Aorta (tissue), 5 donors: ENCODE measurements around the gene EPS15. TPM values are rescaled to one million over a fixed set of nuclear protein-coding genes. Genes with fewer than 3 reads are reported as not detected.

ENCODE experiments used
- ATAC-seq: fragments of 200-7000 bp; cut with Tn5 transposase; one replicate; pipeline ENCODE4 v1.9.1; 2022; ENCODE audit warnings: moderate library complexity; ENCODE audit not compliant: low FRiP score
- DNase-seq, 2 donors: peaks; one replicate each; pipeline ENCODE4 v3.0.0-alpha.2; 2020
- H3K27ac ChIP-seq, 2 donors: one replicate each; pipeline ENCODE4 v1.5.1; 2013; ENCODE audit warnings: low read length in 2 of 2, mild to moderate bottlenecking in 2 of 2, moderate library complexity in 2 of 2, control low read depth in 1 of 2, inconsistent platforms in 1 of 2, low read depth in 1 of 2
- H3K27me3 ChIP-seq, 2 donors: one replicate each; pipeline ENCODE4 v1.6.1; 2013; ENCODE audit warnings: control low read depth in 1 of 2, low read length in 1 of 2, mild to moderate bottlenecking in 1 of 2, moderate library complexity in 1 of 2; ENCODE audit not compliant: insufficient read depth in 2 of 2, control insufficient read depth in 1 of 2
- H3K36me3 ChIP-seq, 2 donors: one replicate each; pipeline ENCODE4 v1.6.1; 2013; ENCODE audit warnings: control low read depth in 1 of 2, low read length in 1 of 2, mild to moderate bottlenecking in 1 of 2; ENCODE audit not compliant: insufficient read depth in 2 of 2, control insufficient read depth in 1 of 2
- H3K4me1 ChIP-seq, 2 donors: one replicate each; pipeline ENCODE4 v1.6.1; 2013; ENCODE audit warnings: low read length in 2 of 2, control low read depth in 1 of 2, mild to moderate bottlenecking in 1 of 2, moderate library complexity in 1 of 2; ENCODE audit not compliant: insufficient read depth in 2 of 2, control insufficient read depth in 1 of 2
- H3K4me3 ChIP-seq, 2 donors: one replicate each; pipeline ENCODE4 v1.5.1; 2013; ENCODE audit warnings: low read length in 2 of 2, control low read depth in 1 of 2, mild to moderate bottlenecking in 1 of 2
- H3K9me3 ChIP-seq: one replicate; pipeline ENCODE4 v1.6.1; 2013; ENCODE audit warnings: mild to moderate bottlenecking, low read length; ENCODE audit not compliant: control insufficient read depth
- WGBS, 2 donors: extraction: QIAGEN DNeasy Blood & Tissue Kit; methylation state at CpG; one replicate each; pipeline ENCODE4 v1.1.7; 2013; 5-methylcytosine and 5-hydroxymethylcytosine counted together
- intact Hi-C, 2 donors: fragments of 100-400 bp; cut with DNase I; formaldehyde crosslinking; loops; one replicate each; pipeline versions ENCODE4 v1.14.2 to v1.15.0; 2022
- polyA plus RNA-seq, 2 donors: library from polyadenylated mRNA; stranded (reverse); fragments of 200-250 nt; gene quantifications; one replicate each; pipeline ENCODE4 v1.2.3, GENCODE V29; 2013
- total RNA-seq, 2 donors: library from RNA; stranded (reverse); fragmentation: NEBNext Ultra II Directional; extraction: Animal tissue kit (Norgen Biotek cat#: 25700); gene quantifications; one replicate each; pipeline ENCODE4 v1.2.1, GENCODE V29; 2021
- donor health status: healthy with polysubstance abuse.
- donor health status: Bipolar disorder and iron deficiency.
- donor health status: DM: no; HTN: no; CAD: no.
- donor health status: DM: no; HTN: no; CAD: no.
- donor health status: DM: yes; HTN: yes; CAD: no.

The EPS15 gene
- total and polyA plus RNA-seq, 4 donors, result 24.8 to 121 (median 69.9) TPM

- Histone ChIP-seq H3K4me1 (no peaks in the 10 kb centered on the region), H3K9me3 (no peaks in the 10 kb centered on the region), H3K4me3 (no peak overlapping the region), H3K27ac (no peak overlapping the region), H3K36me3 (no peaks in the 10 kb centered on the region), H3K27me3 (no peaks in the 10 kb centered on the region)
- WGBS, 2 donors, result 5 to 6% methylated on average over 36 to 60 of the region's 60 CpGs
- peak; percentile 5 for ATAC-seq
- intact Hi-C loops, result no loop called here
- no peak for DNase-seq
These were observed 174.3 kb downstream of the EPS15 start for GRCh38 chr1:51344602-51345299.

GRCh38 chr1:51344276-51344601 lies 174.8 kb downstream of the EPS15 start:
- intact Hi-C loops, result no loop called here
- no peaks in the 10 kb centered on the region for H3K4me1 ChIP-seq
- H3K27ac ChIP-seq, result no peak overlapping the region
- DNase-seq, result no peak
- H3K4me3 ChIP-seq, result no peak overlapping the region
- no peaks in the 10 kb centered on the region for H3K9me3 ChIP-seq
- ATAC-seq, result no peak
- WGBS, 2 donors, result 65% methylated on average over 7 of the region's 7 CpGs
- no peaks in the 10 kb centered on the region for H3K36me3 ChIP-seq
- no peaks in the 10 kb centered on the region for H3K27me3 ChIP-seq

DNA sequence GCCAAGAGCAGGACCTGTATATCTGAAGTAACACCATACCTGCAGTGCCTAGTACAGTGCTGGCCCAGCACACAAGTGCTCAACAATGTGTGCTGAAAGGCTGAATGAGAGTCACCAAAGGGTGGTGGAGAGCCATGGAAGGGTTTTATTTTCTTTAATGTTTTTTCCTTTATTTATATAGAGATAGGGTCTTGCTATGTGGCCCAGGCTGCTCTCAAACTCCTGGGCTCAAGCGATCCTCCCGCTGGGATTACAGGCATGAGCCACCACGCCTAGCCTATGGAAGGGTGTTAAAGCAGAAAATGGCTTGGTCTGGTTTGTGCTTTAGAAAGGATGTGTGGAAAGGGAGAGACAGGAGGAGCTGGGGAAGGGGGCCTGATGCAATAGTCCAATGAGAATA lies 175.4 kb downstream of the EPS15 start:
- Histone ChIP-seq H3K4me3 (no peak overlapping the region), H3K4me1 (no peaks in the 10 kb centered on the region), H3K9me3 (no peaks in the 10 kb centered on the region), H3K36me3 (no peaks in the 10 kb centered on the region), H3K27me3 (no peaks in the 10 kb centered on the region), H3K27ac (no peak overlapping the region)
- 51 to 68% methylated on average over 3 of the region's 3 CpGs for WGBS, 2 donors
- intact Hi-C loops, result no loop called here
- ATAC-seq (no peak), DNase-seq (no peak)

DNA sequence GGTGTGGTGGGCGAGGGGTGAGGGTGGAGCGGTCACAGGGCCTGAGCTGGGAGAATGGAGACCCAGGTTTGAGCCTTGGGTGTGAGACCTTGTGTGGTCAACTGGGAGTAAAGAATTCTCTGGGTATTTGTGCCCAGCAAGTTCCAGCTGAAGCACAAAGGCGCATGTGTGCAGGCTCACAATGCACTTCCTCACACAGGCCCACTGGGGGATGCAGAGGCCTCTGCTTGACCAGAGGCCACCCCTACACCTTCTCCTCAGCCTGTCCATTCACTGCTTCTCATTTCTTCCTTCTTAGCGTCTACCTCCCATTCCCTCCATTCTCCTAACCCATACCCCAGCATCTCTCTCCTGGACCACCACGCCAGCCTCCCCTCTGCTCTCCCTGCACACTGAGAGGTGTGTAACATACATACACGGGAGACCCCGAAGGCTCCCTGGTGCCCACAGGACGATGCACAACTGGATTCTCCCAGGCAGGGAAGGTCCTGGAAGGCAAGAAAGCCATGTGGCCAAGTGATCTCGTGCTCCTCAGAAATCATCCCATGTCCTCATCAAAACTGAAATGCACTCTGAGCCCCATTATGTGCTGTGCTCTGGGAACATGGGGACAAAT lies 176.4 kb downstream of the EPS15 start:
- Histone ChIP-seq H3K4me3 (no peak overlapping the region), H3K4me1 (no peaks in the 10 kb centered on the region), H3K9me3 (no peaks in the 10 kb centered on the region), H3K36me3 (no peaks in the 10 kb centered on the region), H3K27ac (no peak overlapping the region), H3K27me3 (no peaks in the 10 kb centered on the region)
- WGBS, 2 donors, result 91 to 93% methylated on average over 9 of the region's 9 CpGs
- no peak for DNase-seq
- intact Hi-C loops, result no loop called here
- no peak for ATAC-seq

DNA sequence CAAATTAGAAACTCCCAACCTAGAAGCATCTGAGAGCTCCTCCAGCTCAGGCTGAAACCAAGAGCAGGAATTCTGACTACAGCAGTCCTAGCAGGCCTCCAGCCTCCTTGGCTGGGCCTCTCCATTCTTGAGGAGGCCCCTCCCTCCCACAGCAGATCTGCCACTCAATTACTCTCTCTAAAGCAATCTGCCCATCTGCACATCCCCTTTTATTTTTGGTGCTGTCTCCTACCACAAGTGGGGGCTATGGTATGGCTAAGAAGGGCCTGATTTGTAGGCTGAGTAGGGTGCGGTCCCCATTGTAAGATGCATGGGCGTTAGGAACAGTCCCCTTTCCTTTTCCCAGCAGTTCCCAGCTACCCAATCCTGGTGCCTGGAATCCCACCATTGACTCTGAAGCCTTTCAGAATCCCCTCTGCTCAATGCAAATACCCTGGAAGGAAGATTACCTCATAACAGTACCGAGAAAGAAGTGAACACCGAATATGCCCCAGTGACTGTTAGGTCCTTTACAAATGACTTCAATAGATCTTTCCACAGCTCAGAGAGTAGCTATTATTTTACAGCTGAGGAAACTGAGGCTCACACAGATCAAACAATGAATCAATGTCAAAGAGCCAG lies 177.1 kb downstream of the EPS15 start:
- Histone ChIP-seq H3K36me3 (no peaks in the 10 kb centered on the region), H3K9me3 (no peaks in the 10 kb centered on the region), H3K27me3 (no peaks in the 10 kb centered on the region), H3K4me1 (no peaks in the 10 kb centered on the region), H3K27ac (no peak overlapping the region), H3K4me3 (no peak overlapping the region)
- DNase-seq, result no peak
- ATAC-seq, result no peak
- intact Hi-C loops, result no loop called here
- 97 to 98% methylated on average over 4 of the region's 4 CpGs for WGBS, 2 donors

DNA sequence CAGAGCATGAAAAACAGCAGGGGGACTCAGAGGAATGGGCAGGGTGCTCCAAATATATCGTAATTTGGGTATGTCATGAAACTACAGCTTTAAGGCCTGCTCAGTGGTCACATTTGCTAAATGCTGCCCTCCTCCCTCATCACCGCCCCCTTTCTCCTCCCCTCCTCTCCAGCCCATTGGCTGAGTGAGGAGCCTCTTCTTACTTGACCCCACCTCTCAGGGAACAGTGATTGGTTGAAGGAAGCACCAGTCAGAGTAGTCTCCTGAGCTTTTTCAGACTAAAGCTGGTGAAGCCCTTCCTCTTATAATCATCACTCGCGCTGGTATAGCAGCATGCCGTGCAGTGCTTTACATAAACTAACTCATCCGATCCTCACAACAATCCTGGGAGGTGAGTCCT lies 178.7 kb downstream of the EPS15 start:
- Histone ChIP-seq H3K4me3 (no peak overlapping the region), H3K9me3 (no peaks in the 10 kb centered on the region), H3K4me1 (no peaks in the 10 kb centered on the region), H3K27me3 (no peaks in the 10 kb centered on the region), H3K27ac (no peak overlapping the region), H3K36me3 (no peaks in the 10 kb centered on the region)
- intact Hi-C loops, result no loop called here
- DNase-seq (no peak), ATAC-seq (no peak)
- 97 to 99% methylated on average over 6 of the region's 6 CpGs for WGBS, 2 donors

GRCh38 chr1:51336711-51337110 lies 182.4 kb downstream of the EPS15 start:
- Histone ChIP-seq H3K36me3 (no peaks in the 10 kb centered on the region), H3K4me3 (no peak overlapping the region), H3K27me3 (no peaks in the 10 kb centered on the region), H3K27ac (no peak overlapping the region), H3K4me1 (no peaks in the 10 kb centered on the region), H3K9me3 (no peaks in the 10 kb centered on the region)
- no peak for ATAC-seq
- intact Hi-C loops, result no loop called here
- DNase-seq, result no peak
- WGBS, 2 donors, result 91 to 95% methylated on average over 4 of the region's 4 CpGs

DNA sequence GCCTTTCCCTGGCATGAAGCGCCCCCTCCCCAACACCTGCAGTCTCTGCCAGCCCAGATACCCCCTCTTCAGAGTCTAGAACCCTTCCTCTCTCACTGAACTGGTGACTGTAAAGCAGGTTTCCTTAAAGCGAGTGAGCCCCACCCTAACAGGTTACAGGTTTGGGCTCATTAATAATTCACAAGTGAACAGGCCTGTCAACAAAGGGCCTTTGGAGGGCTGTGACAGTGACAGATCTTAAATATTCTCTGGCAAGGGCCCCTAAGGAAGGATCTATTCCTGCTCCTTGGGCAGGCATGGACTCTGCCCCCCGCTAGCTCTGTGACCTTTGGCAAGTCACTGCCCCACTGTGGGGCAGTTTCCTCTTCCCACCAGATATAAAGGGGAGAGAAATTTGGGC lies 183.1 kb downstream of the EPS15 start:
- Histone ChIP-seq H3K4me1 (no peaks in the 10 kb centered on the region), H3K36me3 (no peaks in the 10 kb centered on the region), H3K27me3 (no peaks in the 10 kb centered on the region), H3K9me3 (no peaks in the 10 kb centered on the region), H3K4me3 (no peak overlapping the region), H3K27ac (no peak overlapping the region)
- intact Hi-C loops, result no loop called here
- ATAC-seq, result no peak
- no peak for DNase-seq
- WGBS, 2 donors, result 97 to 100% methylated on average over 3 of the region's 3 CpGs
